ENCODE measurements around the gene MT3.
A peak's percentile ranks its signal among the peaks of the same experiment; 100 is the strongest.

Gene MT3

DNA sequence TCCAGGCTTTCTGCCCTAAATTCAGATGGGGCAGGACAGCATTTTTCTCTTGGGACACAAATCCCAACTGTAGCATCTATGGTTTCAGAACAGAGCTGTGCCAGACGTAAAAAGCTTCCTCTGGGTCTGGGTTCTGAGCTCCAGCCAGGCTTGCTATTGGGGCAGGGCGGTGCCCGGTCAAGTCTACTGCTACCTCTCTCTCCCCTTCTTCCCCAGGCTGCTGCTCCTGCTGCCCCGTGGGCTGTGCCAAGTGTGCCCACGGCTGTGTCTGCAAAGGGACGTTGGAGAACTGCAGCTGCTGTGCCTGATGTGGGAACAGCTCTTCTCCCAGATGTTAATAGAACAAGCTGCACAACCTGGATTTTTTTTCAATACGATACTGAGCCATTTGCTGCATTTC, 44.2 kb downstream of the MT3 start:
- Histone ChIP-seq H3K27me3 (ENCODE audit: insufficient read depth, insufficient read length) (peaks cover 96% of the 10 kb centered on the region), H3K36me3 (ENCODE audit: insufficient read depth, insufficient read length, low read length) (no peaks in the 10 kb centered on the region), H3K4me3 (ENCODE audit: insufficient read length, low read depth) (no peak overlapping the region), H3K9ac (ENCODE audit: insufficient read length, low read depth) (no peak overlapping the region), H3K9me3 (ENCODE audit: insufficient read depth, low read length) (no peaks in the 10 kb centered on the region), H3K4me1 (ENCODE audit: insufficient read depth, insufficient read length) (peaks cover 5% of the 10 kb centered on the region)
- DNase-seq (ENCODE audit: low read depth, low spot score) = no peak
- TF ChIP-seq YY1 (IDR thresholded peaks at IDR 0.05; ENCODE audit: insufficient read depth, insufficient read length) (no peak), ZNF274 (IDR thresholded peaks at IDR 0.05; ENCODE audit: low read depth, low read length) (no peak), SUZ12 (IDR thresholded peaks at IDR 0.05; ENCODE audit: extremely low read depth, insufficient read depth, insufficient read length) (no peak)

DNA sequence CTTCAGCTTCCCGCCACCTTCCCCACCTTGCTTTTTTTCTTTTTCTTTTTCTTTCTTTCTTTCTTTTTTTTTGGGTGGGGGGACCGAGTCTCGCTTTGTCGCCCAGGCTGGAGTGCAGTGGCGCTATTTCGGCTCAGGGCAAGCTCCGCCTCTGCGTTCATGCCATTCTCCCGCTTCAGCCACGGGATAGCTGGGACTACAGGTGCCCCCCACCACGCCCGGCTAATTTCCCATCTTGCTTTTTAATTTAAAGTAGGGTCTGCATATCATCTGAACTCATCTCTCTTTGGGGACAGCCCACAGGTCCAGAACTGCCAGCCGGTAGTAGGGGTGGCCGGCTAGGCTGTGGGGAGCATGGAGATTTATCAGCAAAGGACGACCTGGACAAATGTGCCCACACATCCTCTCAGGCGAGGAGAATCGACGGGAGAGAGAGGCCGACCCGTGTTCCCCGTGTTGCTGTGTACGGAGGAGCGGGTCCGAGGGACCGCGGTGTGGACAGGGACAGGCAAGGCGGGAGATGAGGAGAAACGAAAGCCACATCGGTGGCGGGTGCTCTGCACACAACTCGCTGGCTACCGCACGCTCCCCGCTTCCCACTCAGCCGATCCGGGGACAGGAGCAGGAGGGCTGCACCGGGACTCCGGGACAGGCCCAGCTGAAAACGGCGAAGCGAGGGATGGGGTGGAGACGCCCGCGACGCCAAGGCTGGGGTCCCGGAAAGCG, 45.5 kb downstream of the MT3 start:
- Histone ChIP-seq H3K9me3 (ENCODE audit: insufficient read depth, low read length) (no peaks in the 10 kb centered on the region), H3K9ac (ENCODE audit: insufficient read length, low read depth) (peak overlapping the region; percentile 45), H3K4me1 (ENCODE audit: insufficient read depth, insufficient read length) (peaks cover 9% of the 10 kb centered on the region), H3K4me3 (ENCODE audit: insufficient read length, low read depth) (peak overlapping the region; percentile 29), H3K27me3 (ENCODE audit: insufficient read depth, insufficient read length) (peaks cover 100% of the 10 kb centered on the region), H3K36me3 (ENCODE audit: insufficient read depth, insufficient read length, low read length) (no peaks in the 10 kb centered on the region)
- TF ChIP-seq YY1 (IDR thresholded peaks at IDR 0.05; ENCODE audit: insufficient read depth, insufficient read length) (no peak), SUZ12 (IDR thresholded peaks at IDR 0.05; ENCODE audit: extremely low read depth, insufficient read depth, insufficient read length) (no peak), ZNF274 (IDR thresholded peaks at IDR 0.05; ENCODE audit: low read depth, low read length) (no peak)
- DNase-seq (ENCODE audit: low read depth, low spot score) = no peak

DNA sequence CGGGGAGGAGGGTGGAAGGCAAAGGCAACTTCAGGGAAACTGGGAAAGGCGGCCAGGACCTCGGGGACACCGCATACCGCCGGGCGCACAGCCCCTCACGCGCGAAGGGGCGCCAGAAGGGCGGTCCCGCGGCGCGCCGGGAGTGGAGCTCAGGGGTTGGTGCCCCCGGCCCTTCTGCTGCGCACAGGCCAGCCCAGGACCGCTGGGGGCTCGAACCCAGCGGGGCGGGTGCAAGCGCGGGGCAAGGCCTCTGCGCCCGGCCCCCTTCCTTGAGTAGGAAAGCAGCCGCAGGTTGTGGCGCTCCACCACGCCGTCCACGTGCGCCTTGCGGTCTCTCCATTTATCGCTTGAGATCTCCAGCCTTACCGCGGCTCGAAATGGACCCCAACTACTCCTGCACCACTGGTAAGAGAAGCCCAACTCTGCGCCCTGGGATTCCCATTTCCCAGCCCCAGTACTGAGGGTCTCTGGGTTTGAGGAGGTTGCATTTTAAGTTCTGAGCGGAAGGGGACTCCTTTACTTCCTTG, 46.2 kb downstream of the MT3 start:
- peak overlapping the region; percentile 45 for H3K9ac ChIP-seq (ENCODE audit: insufficient read length, low read depth)
- peaks cover 100% of the 10 kb centered on the region for H3K27me3 ChIP-seq (ENCODE audit: insufficient read depth, insufficient read length)
- DNase-seq (ENCODE audit: low read depth, low spot score) = no peak
- no peaks in the 10 kb centered on the region for H3K36me3 ChIP-seq (ENCODE audit: insufficient read depth, insufficient read length, low read length)
- peak overlapping the region; percentile 29 for H3K4me3 ChIP-seq (ENCODE audit: insufficient read length, low read depth)
- TF ChIP-seq SUZ12 (IDR thresholded peaks at IDR 0.05; ENCODE audit: extremely low read depth, insufficient read depth, insufficient read length) (peak; percentile 93), ZNF274 (IDR thresholded peaks at IDR 0.05; ENCODE audit: low read depth, low read length) (no peak)
- peaks cover 9% of the 10 kb centered on the region for H3K4me1 ChIP-seq (ENCODE audit: insufficient read depth, insufficient read length)
- H3K9me3 ChIP-seq (ENCODE audit: insufficient read depth, low read length) = no peaks in the 10 kb centered on the region

DNA sequence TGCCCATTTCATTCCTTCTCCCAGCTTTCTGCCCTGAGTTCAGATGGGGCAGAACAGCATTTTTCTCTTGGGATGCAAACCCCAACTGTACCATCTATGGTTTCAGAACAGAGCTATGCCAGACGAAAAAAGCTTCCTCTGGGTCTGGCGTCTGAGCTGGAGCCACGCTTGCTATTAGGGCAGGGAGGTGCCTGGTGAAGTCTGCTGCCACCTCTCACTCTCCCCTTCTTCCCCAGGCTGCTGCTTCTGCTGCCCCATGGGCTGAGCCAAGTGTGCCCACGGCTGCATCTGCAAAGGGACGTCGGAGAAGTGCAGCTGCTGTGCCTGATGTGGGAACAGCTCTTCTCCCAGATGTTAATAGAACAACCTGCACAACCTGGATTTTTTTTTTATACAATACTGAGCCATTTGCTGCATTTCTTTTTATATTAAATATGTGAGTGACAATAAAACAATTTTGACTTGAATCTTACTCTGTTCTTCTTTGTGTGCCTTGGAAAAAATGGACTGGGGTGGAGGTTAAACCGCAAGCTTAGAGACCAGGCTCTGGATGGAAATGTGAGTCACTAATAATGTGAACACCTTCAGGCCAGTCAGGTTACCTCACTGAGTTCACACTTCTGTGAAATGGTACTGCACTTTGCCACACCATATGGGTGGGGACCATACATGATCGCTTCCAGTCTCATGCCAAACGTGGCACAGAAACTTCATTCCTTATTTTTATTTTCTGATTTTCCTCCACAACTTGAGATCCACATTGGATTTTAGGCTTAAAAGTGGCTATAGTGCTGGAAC, 47.5 kb downstream of the MT3 start:
- Histone ChIP-seq H3K36me3 (ENCODE audit: insufficient read depth, insufficient read length, low read length) (no peaks in the 10 kb centered on the region), H3K27me3 (ENCODE audit: insufficient read depth, insufficient read length) (peaks cover 87% of the 10 kb centered on the region), H3K4me3 (ENCODE audit: insufficient read length, low read depth) (no peak overlapping the region), H3K9ac (ENCODE audit: insufficient read length, low read depth) (no peak overlapping the region), H3K4me1 (ENCODE audit: insufficient read depth, insufficient read length) (peaks cover 9% of the 10 kb centered on the region), H3K9me3 (ENCODE audit: insufficient read depth, low read length) (no peaks in the 10 kb centered on the region)
- no peak for DNase-seq (ENCODE audit: low read depth, low spot score)
- no peak for TF ChIP-seq SUZ12 (IDR thresholded peaks at IDR 0.05; ENCODE audit: extremely low read depth, insufficient read depth, insufficient read length)
- no peak for TF ChIP-seq YY1 (IDR thresholded peaks at IDR 0.05; ENCODE audit: insufficient read depth, insufficient read length)
- no peak for TF ChIP-seq ZNF274 (IDR thresholded peaks at IDR 0.05; ENCODE audit: low read depth, low read length)

GRCh38 chr16:56637814-56638750, 48.8 kb downstream of the MT3 start, which contains the start of gene MT1A:
Gene MT1A (plus strand): TSS chr16:56638666. CDS start chr16:56638739, 73 bp downstream.
- TF ChIP-seq SUZ12 (IDR thresholded peaks at IDR 0.05; ENCODE audit: extremely low read depth, insufficient read depth, insufficient read length) (peak; percentile 85), YY1 (IDR thresholded peaks at IDR 0.05; ENCODE audit: insufficient read depth, insufficient read length) (no peak)
- H3K27me3 ChIP-seq (ENCODE audit: insufficient read depth, insufficient read length) = peaks cover 75% of the 10 kb centered on the region
- no peak for DNase-seq (ENCODE audit: low read depth, low spot score)
- peaks cover 7% of the 10 kb centered on the region for H3K4me1 ChIP-seq (ENCODE audit: insufficient read depth, insufficient read length)
- H3K36me3 ChIP-seq (ENCODE audit: insufficient read depth, insufficient read length, low read length) = no peaks in the 10 kb centered on the region
- peak within 1 kb of the TSS; percentile 55 for H3K4me3 ChIP-seq (ENCODE audit: insufficient read length, low read depth)
- peak within 1 kb of the TSS; percentile 80 for H3K9ac ChIP-seq (ENCODE audit: insufficient read length, low read depth)
- no peaks in the 10 kb centered on the region for H3K9me3 ChIP-seq (ENCODE audit: insufficient read depth, low read length)

DNA sequence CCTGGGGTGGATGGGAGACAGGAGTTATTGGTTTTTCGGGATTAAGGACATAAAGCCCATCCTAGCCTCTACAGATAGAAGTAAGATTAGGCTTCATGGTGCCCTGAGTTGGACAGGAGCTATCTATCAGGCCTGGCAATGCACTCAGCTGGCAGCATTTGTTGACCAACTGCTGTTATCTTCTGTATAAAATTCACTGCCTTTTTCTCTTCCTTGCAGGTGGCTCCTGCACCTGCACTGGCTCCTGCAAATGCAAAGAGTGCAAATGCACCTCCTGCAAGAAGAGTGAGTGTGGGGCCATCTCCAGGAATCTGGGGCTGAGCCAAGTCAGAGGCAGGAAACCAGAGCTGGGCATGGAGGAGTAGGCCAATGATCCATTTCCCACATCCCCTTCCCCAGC, 49.7 kb downstream of the MT3 start:
- H3K4me1 ChIP-seq (ENCODE audit: insufficient read depth, insufficient read length) = peaks cover 10% of the 10 kb centered on the region
- H3K36me3 ChIP-seq (ENCODE audit: insufficient read depth, insufficient read length, low read length) = no peaks in the 10 kb centered on the region
- TF ChIP-seq ZNF274 (IDR thresholded peaks at IDR 0.05; ENCODE audit: low read depth, low read length) = no peak
- TF ChIP-seq SUZ12 (IDR thresholded peaks at IDR 0.05; ENCODE audit: extremely low read depth, insufficient read depth, insufficient read length) = no peak
- TF ChIP-seq YY1 (IDR thresholded peaks at IDR 0.05; ENCODE audit: insufficient read depth, insufficient read length) = no peak
- no peak for DNase-seq (ENCODE audit: low read depth, low spot score)
- peaks cover 65% of the 10 kb centered on the region for H3K27me3 ChIP-seq (ENCODE audit: insufficient read depth, insufficient read length)
- H3K9ac ChIP-seq (ENCODE audit: insufficient read length, low read depth) = no peak overlapping the region
- H3K4me3 ChIP-seq (ENCODE audit: insufficient read length, low read depth) = no peak overlapping the region
- H3K9me3 ChIP-seq (ENCODE audit: insufficient read depth, low read length) = no peaks in the 10 kb centered on the region

Data from NT2/D1 (cell line).